ENCODE data around the gene GRIFIN.

DNA sequence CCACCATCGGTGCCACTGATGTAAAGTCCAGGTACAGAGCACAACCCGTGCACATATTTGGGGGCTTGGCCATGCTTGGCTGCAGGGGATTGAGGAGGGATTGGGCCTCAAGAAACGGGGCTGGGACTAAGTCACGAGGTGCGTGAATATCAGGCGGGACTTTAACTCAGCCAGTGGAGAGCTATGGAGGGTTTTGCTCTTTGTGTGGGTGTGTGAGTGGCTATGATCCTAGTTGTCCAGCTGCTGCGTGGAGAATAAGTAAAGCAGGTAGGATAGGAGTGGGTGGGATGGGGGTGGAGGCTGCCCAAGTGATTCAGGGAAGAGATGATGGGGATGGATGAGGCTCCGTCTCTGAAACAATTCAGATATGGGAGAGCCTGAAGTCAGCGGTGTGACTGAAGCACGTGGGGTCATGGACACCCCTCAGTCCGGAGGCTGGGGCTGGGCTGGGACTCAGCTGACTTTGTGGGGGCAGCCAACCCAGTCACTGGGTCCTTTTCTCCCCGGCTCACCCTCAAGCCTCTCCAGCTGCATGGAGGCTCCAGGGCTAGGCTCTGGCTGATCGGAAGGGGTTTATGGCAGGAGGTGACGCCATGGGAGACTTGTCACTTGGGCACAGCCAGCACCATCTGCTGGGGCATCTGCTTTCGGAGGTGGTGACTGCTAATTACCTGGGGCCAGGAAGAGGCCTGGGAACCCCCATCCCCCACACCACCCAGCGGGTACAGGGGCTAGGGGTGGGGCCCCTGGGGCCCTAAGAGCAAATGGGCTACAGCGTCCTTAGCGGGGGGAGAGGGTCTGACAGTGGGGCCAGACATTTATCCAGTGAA, 41.7 kb upstream of the GRIFIN start:
- TF ChIP-seq EP300 (IDR thresholded peaks at IDR 0.05; ENCODE audit: borderline replicate concordance in 1 of 2, low read depth in 1 of 2, low read length in 1 of 2) (no peak), RXRA (IDR thresholded peaks at IDR 0.05; ENCODE audit: borderline replicate concordance, low read depth) (no peak), POLR2AphosphoS5 (IDR thresholded peaks at IDR 0.05; ENCODE audit: low read depth, low read length) (no peak), RAD21 (IDR thresholded peaks at IDR 0.05; ENCODE audit: low read length) (no peak), GATA2 (CRISPR knock-in tag; IDR thresholded peaks at IDR 0.05) (no peak), JUND (IDR thresholded peaks at IDR 0.05) (no peak), EZH2phosphoT487 (IDR thresholded peaks at IDR 0.05; ENCODE audit: borderline replicate concordance, low read depth) (no peak), GABPA (IDR thresholded peaks at IDR 0.05; ENCODE audit: low read depth) (no peak), RFX5 (IDR thresholded peaks at IDR 0.05; ENCODE audit: low read length) (no peak)
- TF ChIP-seq, protein P1, sequence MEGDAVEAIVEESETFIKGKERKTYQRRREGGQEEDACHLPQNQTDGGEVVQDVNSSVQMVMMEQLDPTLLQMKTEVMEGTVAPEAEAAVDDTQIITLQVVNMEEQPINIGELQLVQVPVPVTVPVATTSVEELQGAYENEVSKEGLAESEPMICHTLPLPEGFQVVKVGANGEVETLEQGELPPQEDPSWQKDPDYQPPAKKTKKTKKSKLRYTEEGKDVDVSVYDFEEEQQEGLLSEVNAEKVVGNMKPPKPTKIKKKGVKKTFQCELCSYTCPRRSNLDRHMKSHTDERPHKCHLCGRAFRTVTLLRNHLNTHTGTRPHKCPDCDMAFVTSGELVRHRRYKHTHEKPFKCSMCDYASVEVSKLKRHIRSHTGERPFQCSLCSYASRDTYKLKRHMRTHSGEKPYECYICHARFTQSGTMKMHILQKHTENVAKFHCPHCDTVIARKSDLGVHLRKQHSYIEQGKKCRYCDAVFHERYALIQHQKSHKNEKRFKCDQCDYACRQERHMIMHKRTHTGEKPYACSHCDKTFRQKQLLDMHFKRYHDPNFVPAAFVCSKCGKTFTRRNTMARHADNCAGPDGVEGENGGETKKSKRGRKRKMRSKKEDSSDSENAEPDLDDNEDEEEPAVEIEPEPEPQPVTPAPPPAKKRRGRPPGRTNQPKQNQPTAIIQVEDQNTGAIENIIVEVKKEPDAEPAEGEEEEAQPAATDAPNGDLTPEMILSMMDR (IDR thresholded peaks at IDR 0.05) = no peak
- TF ChIP-seq, protein P2, sequence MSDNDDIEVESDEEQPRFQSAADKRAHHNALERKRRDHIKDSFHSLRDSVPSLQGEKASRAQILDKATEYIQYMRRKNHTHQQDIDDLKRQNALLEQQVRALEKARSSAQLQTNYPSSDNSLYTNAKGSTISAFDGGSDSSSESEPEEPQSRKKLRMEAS (IDR thresholded peaks at IDR 0.05; ENCODE audit: low read depth) = no peak

Data from SK-N-SH (cell line).